NCI-H510A treated with DMSO at 0.1 percent for 48 hours (cell line): ENCODE measurements around the gene PGAP3.
A peak's percentile ranks its signal among the peaks of the same experiment; 100 is the strongest.
"Not testable (repeated sequence)": the region's sequence is repeated elsewhere in the genome, so short reads cannot be mapped to it uniquely, and the experiment has no call there.

Source experiments
- DNase-seq: peaks from one replicate; lab custom pipeline; 2025; lab: John Stamatoyannopoulos, UW

The PGAP3 gene, protein sequence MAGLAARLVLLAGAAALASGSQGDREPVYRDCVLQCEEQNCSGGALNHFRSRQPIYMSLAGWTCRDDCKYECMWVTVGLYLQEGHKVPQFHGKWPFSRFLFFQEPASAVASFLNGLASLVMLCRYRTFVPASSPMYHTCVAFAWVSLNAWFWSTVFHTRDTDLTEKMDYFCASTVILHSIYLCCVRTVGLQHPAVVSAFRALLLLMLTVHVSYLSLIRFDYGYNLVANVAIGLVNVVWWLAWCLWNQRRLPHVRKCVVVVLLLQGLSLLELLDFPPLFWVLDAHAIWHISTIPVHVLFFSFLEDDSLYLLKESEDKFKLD

GRCh38 chr17:39687546-39688474 lies at the start of gene PGAP3:
TSS of gene PGAP3 (minus strand) at chr17:39688057. CDS start at chr17:39688014, 43 bp downstream.
- peak; percentile 97 for DNase-seq

- DNase-seq = no peak
Observed at GRCh38 chr17:39737206-39737759, 49.4 kb upstream of the PGAP3 start.

DNA sequence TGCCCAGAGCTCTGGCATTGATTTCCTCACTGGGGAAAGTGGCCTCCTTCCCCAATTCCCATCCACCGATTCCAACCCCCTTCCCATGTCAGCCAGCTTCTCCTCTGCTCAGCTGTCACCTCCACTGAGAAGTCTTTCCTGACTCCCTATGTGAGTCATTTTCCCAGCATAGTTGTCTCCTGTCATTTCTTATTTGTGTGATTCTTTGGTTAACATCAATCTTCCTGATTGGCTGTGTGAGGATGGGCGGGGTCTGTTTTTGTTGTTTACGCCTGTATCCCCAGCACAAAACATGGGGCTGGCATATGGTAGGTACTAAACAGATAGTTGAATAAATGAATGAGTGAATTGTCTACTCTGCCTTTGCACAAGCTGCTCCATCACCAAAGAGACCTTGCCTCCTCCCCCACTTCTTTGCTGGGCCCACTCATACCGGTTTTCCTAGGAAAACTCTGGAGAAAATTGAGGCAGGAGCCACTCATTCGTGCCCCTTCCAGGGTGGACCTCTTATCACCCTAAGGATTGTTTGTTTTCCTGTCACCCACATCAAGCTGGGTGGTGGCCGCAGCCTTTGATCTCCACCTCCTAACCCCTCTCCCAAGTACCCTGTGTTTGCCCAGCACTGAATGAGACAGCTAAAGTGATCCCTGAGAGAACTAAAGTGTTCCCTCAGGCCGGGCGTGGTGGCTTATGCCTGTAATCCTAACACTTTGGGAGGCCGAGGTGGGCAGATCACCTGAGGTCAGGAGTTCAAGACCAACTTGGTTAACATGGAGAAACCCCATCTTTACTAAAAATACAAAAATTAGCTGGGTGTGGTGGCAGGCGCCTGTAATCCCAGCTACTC lies 48.7 kb upstream of the PGAP3 start:
- DNase-seq = peak; percentile 50

- DNase-seq = no peak
Observed at GRCh38 chr17:39735882-39736281, 48.0 kb upstream of the PGAP3 start.

DNA sequence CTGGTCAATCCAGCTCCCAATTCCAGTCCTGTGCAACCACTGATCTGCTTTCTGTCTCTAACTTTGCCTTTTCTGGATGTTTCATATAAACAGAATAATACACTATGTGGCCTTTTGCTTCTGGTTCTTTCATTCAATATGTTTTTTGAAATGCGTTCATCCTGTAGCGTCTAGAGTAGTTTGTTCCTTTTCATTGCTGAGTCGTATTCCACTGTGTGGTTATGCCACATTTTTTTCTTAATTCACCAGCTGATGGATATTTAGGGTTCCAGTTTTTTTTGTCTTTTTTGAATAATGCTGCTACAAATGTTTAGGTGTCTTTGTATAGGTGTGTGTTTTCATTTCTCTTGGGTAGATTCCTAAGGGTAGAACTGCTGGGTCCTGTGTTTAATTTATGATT lies 44.7 kb upstream of the PGAP3 start:
- DNase-seq = no peak

- peak; percentile 77 for DNase-seq
Observed at GRCh38 chr17:39730095-39730921, 42.5 kb upstream of the PGAP3 start, which contains the start of gene MIEN1. TSS of gene MIEN1 (minus strand) at chr17:39730532. CDS start at chr17:39730495, 37 bp downstream.

GRCh38 chr17:39729280-39729851 lies 41.5 kb upstream of the PGAP3 start:
- DNase-seq = no peak

DNA sequence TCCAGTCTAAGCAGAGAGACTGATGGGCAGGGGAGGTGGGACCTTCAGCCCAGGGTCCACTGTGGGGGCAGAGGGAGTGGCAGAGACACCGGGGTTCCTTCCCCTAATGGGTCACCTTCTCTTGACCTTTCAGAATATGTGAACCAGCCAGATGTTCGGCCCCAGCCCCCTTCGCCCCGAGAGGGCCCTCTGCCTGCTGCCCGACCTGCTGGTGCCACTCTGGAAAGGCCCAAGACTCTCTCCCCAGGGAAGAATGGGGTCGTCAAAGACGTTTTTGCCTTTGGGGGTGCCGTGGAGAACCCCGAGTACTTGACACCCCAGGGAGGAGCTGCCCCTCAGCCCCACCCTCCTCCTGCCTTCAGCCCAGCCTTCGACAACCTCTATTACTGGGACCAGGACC lies 39.7 kb upstream of the PGAP3 start:
- DNase-seq = no peak

- no peak for DNase-seq
Observed at GRCh38 chr17:39726617-39727016, 38.8 kb upstream of the PGAP3 start.

DNA sequence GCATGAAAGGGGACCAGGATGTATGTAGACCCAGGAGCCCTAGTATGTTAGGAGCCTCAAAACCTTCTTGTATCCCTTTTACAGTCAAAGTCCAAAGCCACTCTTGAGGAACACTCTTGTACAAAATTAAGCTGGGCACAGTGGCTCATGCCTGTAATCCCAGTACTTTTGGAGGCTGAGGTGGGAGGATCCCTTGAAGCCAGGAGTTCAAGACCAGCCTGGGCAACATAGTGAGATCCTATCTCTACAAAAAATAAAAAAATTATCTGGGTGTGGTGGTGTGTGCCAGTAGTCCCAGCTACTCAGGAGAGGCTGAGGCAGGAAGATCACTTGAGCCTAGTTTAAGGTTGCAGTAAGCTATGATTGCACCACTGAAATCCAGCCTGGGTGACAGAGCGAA lies 38.1 kb upstream of the PGAP3 start:
- DNase-seq = not testable (repeated sequence)

DNA sequence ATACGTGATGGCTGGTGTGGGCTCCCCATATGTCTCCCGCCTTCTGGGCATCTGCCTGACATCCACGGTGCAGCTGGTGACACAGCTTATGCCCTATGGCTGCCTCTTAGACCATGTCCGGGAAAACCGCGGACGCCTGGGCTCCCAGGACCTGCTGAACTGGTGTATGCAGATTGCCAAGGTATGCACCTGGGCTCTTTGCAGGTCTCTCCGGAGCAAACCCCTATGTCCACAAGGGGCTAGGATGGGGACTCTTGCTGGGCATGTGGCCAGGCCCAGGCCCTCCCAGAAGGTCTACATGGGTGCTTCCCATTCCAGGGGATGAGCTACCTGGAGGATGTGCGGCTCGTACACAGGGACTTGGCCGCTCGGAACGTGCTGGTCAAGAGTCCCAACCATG lies 36.9 kb upstream of the PGAP3 start:
- no peak for DNase-seq

DNA sequence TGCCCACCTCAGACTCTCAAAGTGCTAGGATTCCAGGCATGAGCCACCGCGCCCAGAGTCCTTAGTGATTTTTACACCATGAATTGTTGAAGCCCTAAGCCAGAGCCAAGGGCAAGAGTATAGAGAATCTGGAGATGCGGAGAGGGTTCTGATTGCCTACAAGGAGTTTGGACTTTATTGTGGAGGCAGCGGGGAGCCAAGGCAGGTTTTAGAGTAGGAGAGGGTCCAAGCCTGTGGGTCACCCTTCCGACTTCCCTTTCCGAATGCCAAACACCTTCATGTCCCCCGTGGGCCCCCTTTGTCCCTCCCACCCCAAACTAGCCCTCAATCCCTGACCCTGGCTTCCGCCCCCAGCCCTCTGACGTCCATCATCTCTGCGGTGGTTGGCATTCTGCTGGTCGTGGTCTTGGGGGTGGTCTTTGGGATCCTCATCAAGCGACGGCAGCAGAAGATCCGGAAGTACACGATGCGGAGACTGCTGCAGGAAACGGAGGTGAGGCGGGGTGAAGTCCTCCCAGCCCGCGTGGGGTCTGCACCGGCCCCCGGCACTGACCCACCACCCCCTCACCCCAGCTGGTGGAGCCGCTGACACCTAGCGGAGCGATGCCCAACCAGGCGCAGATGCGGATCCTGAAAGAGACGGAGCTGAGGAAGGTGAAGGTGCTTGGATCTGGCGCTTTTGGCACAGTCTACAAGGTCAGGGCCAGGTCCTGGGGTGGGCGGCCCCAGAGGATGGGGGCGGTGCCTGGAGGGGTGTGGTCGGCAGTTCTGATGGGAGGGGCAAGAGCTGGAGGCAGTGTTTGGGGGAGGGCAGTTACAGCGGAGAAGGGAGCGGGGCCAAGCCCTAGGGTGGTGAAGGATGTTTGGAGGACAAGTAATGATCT lies 35.4 kb upstream of the PGAP3 start:
- no peak for DNase-seq

DNA sequence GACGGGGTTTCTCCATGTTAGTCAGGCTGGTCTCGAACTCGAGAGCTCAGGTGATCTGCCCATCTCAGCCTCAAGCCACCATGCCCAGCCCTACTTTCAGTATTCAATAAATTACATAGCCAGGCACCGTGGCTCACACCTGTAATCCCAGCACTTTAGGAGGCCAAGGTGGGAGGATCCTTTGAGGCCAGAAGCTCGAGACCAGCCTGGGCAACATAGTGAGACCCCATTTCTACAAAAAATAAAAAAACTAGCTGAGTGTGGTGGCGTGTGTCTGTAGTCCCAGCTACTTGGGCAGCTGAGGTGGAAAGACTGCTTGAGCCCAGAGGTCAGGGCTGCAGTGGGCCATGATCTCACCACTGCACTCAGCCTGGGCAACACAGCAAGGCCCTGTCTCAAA lies 34.2 kb upstream of the PGAP3 start:
- no peak for DNase-seq

DNA sequence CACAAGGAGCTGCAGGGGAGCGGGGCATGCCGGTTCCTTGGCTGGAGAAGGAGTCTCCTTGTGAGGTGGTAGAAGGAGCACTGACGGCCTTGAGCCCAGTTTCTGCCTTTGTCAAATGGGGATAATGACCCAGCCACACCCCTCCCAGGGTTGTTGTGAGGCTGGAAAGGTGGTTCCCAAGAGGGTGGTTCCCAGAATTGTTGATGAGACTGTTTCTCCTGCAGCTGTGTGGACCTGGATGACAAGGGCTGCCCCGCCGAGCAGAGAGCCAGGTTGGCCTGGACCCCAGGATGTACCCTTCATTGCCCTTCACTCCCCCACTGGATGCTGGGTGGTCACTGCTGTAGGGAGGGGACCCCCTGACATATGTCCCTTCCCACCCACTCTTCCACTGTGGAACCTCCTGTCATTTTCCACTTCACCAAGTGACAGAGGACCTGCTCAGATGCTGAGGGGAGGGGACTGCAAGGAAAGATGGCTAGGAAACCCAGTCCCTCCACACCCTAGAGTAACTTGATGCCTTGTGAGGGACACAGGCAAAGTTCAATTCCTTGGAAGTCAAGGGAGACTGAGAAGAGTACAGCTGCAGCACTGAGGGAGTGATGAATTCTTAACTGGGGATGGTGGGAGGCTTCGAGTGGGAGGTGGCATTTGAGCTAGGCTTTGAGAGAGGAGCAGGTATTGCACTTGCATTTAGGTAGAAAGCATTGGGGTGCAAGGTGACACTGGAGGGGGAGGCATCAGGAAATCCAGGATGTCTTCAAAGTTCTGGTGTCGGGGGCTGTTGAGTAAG lies 31.9 kb upstream of the PGAP3 start:
- no peak for DNase-seq

DNA sequence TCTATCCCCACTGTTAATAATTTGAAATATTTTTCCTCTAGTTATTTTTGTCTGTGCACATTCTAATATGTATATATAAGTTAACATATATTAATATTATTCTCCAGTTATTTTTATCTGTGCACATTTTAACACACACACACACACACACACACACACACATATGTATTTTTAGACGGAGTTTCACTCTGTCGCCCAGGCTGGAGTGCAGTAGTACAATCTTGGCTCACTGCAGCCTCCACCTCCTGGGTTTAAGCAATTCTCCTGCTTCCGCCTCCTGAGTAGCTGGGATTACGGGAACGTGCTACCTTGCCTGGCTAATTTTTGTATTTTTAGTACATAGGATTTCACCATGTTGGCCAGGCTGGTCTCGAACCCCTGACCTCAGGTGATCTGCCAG lies 29.8 kb upstream of the PGAP3 start:
- no peak for DNase-seq

DNA sequence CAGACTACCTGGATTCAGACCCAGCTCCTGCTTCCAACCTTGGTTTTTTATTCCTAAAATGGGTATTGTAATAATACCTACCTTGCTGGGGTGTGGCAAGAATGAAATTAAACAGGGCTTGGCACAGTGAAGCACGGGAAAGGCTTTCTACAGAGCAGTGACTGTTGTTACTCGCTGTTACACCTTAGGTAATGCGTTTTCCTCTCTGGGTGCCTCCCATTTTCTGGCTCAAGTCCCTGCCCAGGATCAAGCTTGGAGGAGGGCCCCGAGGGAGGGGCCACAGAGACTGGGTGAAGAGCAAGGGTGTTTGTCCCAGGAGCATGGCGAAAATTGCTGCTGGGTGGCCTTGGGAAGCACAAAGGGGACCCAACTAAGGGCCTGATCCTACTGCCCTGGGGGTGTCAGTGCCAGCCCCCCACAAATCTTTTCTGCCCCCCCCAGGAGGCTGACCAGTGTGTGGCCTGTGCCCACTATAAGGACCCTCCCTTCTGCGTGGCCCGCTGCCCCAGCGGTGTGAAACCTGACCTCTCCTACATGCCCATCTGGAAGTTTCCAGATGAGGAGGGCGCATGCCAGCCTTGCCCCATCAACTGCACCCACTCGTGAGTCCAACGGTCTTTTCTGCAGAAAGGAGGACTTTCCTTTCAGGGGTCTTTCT lies 29.2 kb upstream of the PGAP3 start:
- DNase-seq = no peak

DNA sequence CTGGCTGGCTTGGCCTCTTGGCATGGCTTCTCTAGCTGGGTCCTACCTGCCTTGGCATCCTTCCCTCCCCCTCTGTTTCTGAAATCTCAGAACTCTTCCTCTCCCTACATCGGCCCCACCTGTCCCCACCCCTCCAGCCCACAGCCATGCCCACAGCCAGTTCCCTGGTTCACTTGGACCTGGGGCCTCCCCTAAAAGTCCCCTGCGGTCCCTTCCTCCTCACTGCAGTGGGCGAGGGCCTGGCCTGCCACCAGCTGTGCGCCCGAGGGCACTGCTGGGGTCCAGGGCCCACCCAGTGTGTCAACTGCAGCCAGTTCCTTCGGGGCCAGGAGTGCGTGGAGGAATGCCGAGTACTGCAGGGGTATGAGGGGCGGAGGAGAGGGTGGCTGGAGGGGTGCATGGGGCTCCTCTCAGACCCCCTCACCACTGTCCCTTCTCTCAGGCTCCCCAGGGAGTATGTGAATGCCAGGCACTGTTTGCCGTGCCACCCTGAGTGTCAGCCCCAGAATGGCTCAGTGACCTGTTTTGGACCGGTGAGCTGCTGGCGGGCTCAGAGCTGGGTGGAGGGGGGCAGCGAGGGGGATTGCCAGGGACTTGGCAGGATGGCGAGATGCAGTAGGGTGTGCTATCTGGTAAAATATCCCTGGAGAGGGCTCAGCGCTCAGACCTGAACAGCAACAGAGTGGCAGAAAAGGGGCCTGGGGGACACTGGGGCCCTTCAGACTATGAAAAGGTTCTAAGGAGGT lies 28.4 kb upstream of the PGAP3 start:
- no peak for DNase-seq
